GM19035 (cell line): ENCODE results near the gene SIDT1.

ENCODE experiments used
- ATAC-seq: cut with Tn5 transposase; IDR thresholded peaks from one replicate; pipeline ENCODE4 v1.9.1; 2021; ENCODE audit not compliant: unreplicated experiment

Gene SIDT1

DNA sequence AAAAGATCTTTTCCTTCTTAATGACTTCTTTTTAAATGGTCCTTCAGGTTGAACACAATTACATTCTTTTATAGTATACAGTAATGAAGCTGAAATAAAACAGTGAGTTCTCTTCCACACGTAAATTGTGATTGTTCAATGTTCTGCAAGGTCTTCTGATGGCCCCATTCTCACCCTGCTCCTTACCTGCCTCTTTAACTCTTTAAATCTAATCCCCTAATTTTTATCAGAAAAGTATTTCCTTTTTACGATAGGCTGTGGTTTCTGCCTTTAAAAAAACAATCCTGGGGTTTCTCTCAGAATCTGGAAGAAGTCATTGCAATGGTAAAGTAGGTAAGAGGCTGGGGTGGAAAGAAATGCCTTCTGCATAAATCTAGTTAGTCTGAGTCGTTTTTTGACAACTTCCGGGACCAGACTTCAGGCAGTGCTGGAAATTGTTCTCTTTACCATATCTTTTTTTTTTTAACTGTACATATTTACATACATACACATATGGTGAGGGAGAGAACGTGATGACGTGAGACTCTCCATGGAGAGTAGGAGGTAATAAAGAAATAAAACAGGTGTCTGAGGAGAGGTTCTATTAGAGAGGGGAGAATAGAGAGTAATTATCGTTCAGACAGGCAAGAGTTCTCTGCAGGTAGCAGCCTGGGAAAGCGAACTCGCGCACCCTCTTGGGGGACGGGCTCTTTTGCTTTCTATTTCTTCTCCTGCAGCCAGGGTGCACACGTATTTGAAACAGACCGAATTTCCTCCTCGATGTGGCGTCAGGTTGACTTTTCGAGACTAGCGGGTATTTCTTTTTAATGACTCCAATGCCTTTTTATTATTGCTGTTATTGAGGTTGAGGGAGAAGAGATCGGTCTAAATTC is at the start of gene SIDT1:
Gene SIDT1 (plus strand): TSS at position 730 of the 872 bp plus-strand sequence. CDS start 467 bp downstream, outside the sequence.
- ATAC-seq: peak; percentile 68

DNA sequence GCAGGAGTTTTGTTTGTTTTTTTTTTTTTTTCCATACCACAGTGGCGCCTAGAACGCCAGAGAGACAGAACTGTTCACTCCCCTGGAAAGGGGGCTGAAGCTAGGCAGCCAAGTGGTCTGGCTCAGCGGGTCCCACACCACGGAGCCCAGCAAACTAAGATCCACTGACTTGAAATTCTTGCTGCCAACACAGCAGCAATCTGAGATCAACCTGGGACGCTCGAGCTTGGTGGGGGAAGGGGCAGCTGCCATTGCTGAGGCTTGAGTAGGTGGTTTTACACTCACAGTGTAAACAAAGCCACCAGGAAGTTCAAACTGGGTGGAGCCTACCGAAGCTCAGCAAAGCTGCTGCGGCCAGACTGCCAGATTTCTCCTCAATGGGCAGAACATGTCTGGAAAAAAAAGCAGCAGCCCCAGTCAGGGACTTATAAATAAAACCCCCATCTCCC is 47.2 kb upstream of the SIDT1 start:
- ATAC-seq: no peak

DNA sequence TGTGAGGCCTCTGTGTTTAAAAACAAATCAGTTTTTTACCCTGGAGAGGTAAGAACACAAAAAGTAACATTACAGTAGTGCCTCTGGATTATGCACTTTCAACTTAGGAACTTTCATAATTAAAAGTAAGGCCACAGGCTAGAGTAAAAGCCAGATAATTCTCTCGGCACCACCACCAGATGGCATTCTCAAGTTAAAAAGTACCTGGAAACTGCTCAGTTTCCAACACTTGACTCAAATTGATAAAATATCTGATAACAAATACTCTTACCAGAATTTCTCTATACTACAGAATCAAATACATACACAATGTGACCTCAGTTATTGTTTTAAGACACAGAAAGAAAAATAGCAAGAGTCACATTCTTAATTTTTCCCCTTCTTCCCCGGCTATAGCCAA is 37.3 kb upstream of the SIDT1 start:
- ATAC-seq: no peak

DNA sequence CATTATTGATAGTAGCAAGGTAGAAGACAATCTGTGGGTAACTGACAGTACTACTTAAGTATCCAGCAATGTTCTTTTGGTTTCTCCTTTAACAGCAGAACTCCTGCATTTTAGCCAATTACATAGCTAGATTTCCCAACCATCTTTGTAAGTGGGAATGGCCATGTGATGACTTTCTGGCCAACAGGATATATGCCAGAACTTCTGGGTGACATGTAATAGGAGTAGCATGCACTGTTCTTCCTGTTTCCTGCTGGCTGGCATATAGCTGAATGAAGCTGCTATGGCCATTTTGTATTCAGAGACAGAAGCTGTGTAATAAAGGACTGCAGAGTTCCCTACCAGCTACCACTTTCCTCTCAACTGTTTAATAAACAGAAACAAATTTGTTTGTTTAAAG is 35.4 kb upstream of the SIDT1 start:
- ATAC-seq: no peak

DNA sequence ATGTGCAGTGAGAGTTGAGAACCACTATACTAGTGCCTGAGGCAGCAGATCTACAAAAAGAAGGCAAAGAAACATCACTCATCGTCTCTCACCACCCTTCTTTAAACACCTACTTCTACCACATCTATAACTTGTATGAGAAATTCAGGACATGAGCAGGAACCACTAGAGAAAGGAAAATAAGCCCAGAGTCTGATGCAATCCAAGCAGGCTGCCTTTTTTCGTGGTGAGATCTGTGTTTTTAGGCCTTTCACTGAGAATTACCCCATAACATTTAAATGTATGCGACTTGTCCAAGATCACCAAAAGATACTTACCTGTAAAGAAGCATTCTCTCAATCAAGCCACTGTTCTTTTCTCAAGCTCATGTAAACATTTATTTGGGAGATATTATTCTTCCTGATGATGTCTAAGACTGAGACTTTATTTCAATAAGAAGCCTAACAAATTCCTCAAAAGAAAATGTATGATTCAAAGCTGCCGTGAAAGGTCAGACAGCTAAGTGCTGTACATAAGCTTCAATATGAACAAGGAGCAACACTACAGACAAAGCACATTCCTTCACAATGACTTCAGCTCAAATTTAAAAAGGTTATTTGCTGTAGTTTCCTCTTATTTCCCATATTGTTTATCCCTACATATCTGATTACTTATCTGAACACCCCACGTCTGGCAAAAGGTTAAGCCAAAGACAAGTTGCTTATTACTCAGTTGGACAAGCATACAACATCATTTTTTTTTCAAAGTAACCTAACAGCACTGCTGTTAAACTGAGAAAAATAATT is 33.9 kb upstream of the SIDT1 start:
- no peak for ATAC-seq

DNA sequence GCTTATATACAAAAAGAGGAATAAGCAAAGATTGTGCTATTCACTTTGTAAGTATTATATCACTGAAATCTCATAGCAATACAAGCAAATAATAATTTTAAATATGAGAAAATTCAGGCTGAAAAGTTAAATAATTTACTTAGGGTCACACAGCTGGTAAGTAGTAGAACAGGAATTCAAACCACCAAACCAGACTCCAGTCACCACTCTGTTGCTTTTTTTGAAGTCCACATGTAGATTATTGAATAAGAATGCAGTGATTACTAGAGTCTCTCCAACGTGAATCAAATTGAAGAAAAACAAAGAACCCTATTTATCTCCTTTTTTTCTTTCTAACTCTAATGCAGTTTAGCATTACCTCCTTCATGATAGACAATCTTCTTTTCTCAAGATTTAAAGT is 33.3 kb upstream of the SIDT1 start:
- ATAC-seq: no peak

DNA sequence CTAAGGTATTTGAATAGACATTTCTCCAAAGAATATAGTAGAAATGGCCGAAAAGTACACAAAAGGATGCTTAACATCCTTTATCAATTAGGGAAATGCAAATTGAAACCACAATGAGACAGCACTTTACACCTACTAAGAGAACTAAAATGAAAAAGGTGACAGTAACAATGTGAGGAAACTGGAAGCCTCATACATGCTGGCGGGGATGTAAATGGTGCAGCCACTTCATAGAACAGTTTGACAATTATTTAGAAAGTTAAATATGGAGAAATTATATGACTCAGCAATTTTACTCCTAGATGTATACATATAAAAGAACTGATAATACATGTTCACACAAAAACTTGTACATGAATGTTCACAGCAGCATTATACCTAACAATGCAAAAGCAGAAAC is 30.8 kb upstream of the SIDT1 start:
- no peak for ATAC-seq

DNA sequence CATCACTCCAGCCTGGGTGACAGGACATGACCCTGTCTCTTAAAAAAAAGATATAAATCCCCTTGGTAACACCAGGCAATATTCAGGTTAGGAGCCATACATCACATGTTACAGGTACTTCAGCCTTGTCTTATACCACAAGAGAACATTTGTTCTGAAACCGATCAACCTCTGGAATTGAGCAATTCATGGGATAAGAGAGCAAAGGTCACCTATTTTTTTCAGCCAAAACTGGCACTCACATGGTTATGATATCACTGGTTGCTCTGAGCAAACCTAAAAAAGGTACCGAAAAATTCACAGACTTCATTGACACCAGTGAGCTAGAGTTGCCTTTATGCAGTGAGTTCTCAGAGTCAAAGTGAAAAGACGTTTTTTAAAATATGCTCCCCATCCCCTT is 26.5 kb upstream of the SIDT1 start:
- no peak for ATAC-seq

DNA sequence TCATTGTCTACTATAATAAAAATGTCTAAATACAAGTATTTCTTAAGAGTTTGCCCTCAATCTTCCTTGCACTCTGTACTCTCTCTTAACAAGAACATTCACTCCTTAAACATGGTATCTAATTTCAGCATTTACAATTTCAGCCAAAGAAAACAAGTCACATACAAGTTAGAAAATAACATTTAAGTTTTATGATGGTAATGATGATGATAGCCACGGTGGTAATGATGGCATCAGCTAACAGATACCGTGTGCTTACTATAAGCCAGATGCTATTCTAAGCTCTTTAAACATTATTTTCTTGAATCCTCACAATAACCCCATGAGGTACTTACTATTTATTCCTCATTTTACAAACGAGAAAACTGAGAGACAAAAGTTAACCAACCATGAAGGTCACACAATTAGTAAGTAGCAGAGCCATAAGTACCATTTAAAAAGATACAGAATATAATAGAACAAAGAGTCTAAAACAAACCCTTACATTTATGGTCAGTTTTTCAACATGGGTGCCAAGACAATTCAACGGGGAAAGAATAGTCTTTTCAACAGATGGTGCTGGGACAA is 24.8 kb upstream of the SIDT1 start:
- no peak for ATAC-seq

DNA sequence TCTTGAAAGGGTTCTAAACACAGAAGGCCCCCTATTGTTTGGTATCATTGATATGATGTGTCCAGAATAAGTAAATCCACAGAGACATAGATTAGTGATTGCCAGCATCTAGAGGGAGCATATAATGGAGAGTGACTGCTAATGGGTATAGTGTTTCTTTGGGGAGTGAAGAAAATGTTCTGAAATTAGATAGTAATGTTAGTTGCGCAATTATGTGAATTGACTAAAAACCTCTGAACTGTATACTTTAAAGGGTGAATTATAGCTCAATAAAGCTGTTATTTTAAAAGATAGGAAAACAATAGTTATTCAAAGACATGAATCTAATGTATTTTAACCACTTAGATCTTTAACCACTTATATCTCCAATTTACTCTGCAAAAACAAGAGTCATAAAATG is 23.4 kb upstream of the SIDT1 start:
- ATAC-seq: no peak

DNA sequence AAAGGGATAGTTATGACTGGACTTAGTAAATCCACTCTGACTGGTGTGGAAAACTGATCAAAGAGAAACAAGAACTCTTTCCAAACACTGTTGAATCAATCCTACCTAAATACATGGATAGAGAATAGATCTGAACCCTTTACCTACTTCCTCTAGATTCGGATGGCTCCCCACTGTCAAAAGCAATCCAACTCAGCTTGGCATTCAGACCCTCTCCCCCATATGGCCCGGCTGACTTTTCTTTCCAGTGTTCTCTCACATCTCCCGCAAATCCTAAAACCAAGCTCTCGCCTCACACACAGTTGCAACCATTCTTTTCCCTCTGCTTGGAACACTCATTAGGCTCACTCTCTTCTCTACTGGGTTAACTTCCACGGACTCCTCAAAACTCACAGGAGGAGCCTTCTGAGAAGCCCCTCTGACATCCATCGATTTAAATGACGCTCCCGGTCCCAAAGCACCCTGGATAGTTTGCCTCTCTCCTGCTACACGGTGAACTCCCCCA is 18.0 kb upstream of the SIDT1 start:
- ATAC-seq: peak; percentile 13

DNA sequence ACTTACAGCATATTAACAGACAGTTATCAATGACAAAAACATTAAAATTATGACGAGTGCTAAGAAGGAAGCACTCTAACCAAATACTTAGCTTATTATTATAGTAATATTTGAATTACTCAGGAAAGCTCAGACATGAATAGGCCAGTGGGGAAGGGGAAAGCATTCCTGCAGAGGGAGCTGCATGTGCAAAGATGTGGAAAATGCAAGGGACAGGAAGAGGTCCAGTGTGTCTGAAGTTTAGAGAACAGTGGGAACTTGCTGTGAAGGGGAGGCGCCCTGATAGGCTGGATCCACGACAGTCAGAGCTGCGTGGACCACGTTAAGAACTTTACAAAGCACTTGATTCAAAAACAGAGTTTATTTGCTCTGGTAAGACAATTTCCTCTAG is 16.2 kb upstream of the SIDT1 start:
- ATAC-seq: no peak

DNA sequence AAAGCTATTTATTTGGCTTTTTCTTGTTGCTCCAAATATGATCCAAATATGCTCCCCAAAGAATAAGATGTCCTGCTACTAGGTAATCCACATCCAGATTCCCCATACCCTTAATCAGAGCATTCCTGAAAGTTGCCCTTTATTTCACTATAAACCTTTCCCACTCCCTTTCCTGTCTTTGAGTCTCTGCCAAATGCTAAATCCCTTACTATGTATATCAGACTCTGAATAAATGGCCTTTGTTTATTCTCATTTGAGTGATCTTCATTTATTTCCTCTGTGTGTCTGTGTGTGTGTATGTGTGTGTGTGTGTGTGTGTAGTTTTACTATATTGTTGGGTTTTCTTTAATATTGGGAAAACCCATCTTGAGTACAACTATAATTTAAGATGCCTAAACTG is 10.4 kb upstream of the SIDT1 start:
- no peak for ATAC-seq

DNA sequence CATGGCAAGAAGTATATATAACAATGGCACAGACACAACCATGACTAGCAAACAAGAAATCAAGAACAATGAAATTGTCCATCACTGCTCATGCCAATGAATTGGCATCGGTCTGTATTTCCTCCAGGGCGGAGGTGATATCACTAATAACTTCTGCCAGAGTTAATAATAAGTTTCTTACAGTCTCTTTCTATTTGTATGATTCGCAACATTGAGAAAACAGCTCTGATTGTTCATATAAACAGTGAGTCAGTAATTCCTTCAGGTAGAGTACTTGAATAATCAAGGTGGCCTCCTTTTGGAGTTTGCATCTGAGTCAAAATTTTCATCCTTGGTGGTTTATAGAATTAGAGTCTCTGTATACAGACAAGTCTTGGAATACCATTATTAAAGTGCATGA is 9.1 kb upstream of the SIDT1 start:
- ATAC-seq: no peak

DNA sequence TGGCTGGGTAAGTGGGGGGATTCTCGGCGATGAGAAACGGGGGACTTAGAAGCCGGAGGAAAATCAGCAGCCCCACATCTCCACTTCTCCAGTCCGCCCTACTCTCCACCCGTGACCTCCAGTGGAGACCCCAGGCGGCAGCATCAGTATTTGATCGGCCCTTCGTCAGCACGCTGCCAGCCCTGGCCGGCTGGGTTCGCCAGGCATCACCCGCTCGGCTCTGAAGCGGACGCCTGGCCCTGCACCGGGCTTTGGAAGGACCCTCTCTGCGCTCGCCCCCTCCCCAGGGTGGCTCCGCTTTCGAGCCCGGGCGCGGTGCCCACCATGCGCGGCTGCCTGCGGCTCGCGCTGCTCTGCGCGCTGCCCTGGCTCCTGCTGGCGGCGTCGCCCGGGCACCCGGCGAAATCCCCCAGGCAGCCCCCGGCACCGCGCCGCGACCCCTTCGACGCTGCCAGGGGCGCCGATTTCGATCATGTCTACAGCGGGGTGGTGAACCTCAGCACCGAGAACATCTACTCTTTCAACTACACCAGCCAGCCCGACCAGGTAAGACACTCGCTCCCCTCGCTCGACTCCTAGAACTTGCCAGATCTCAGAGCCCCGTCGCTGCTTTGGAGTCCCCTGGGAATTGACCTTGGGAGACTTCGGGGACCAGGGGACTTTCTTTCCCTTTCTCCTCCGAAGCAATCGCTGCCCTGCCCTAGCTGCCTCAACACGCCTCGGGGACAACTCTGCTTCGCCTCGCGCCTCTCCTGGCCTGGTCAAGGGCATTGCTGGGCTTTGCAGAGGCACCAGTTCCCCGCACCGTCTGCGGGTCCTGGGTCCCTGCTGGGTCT is 561 bp downstream of the SIDT1 start:
- peak; percentile 25 for ATAC-seq

DNA sequence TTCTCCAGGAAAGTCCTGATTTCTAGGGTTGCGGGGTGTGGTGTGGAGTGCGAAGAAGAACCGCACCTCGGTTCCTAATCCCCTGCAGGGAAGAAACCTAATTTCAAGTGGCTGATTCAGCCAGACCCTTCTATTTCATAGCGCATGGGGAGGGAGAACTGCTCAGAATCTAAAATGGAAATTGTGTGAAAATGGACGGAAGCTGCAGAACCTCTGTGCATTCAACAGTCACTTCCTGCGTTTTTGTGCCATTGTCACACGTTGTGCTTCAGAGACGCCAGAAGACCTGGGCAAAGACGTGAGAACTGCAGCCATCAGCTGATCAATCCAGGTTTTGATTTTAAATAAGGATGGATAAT is 1.2 kb downstream of the SIDT1 start:
- peak; percentile 26 for ATAC-seq

DNA sequence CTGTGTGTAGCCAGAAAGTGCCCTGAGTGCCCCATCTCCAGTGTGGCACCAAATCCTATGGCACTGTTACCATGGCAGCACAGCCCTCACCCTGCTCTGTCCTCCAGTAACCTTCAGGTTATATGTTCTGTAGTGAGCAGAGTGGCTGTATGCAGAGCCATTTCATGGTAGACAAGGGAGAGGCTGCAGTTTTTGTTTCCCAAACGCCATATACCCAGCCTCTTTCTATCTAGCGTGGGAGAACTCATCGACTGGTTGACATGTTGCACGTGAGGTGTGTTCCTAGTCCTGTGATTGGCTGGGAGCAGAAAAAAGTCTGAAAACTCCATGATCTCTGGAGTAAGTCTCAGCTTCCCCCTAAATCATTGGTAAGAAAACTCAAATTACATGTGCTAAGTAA is 2.0 kb downstream of the SIDT1 start:
- no peak for ATAC-seq

DNA sequence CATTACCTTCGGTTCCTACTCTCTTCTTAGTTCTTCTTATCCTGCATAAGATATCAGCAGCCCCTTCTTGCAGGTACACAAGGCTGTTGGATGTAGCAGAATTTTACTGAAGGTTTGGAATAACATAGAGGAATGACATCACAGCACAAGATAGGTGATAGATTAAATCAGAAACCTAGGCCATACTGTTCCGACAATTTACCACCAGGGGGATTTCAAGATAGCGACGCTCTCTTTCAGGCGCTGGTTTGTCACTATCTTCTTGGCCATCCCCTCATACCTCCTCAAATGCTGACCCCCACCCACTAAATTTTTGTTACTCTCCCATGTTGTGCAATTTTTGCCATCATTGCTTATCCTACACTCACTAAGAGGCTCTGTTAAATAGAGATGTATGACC is 3.5 kb downstream of the SIDT1 start:
- no peak for ATAC-seq

DNA sequence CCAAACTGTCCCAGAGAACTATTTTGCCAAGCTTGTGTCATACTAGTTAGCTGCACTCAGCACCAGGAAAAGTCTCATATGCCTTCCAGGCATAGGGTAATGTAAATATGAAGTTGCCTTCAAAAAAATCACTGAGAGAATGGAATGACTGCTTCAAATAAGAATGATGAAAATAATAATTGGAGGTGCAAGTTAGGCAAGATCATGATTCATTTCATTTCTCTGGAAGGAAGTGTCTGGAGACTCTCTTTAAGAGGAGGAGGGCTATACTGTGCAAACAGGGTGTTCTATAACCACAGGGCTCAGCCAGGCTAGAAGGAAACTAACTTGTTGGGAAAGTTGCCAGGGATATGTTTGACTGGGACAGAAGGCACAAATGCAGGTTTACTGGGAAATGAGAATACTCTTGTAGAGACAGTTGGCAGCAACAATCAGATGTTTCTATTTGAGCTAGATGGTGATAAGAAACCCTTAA is 4.3 kb downstream of the SIDT1 start:
- ATAC-seq: no peak

DNA sequence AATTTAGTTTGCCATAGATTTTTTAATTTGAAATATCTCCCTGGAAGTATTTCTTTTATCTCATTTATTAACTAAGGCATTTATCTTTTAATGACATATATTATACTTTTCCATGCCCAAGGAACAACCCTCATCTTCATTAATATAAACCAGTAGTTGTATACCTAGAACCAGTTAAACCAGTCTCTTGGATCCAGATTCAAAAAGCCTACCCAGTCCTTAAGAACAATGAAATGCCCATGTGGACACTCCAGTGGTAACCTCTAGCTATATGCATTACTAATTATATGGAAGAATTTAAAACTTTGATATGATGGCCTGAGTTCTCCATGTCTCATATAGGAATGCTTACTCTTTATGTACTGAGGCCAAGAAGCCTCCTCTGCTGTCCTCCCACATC is 4.8 kb downstream of the SIDT1 start:
- no peak for ATAC-seq

DNA sequence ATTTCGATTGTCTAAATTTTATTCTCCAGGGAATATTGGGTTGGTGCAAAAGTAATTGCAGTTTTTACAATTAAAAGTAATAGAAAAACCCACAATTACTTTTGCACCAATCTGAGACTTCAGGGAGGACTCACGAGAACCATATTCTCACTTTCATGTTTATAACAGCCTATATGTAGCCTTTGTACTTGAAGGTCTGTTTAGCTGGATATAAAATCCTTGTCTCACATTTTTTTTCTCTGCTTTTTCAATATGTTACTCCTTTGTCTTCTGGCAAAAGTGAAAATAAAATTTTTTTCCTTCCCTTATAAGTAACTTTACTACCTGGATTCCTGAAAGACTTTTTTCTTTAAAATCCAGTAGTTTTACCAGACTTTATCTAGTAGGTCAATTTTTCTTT is 9.2 kb downstream of the SIDT1 start:
- no peak for ATAC-seq
